ENCODE data around the gene SLIT3.

Gene SLIT3

GRCh38 chr5:168962306-168962705, 338.6 kb downstream of the SLIT3 start:
- Mint-ChIP-seq H3K36me3 (ENCODE audit: low read depth) (no peaks in the 10 kb centered on the region), H3K27ac (peak overlapping the region; percentile 66 to 85 (median 67))
- TF ChIP-seq CTCF (IDR thresholded peaks at IDR 0.05; ENCODE audit: unreplicated experiment in 3 of 3) = no peak

GRCh38 chr5:168961681-168962080, 339.3 kb downstream of the SLIT3 start:
- no peak for TF ChIP-seq CTCF (IDR thresholded peaks at IDR 0.05; ENCODE audit: unreplicated experiment in 3 of 3)
- peaks cover 32% of the 10 kb centered on the region for H3K4me1 Mint-ChIP-seq
- H3K27ac Mint-ChIP-seq = peak overlapping the region; percentile 66 to 85 (median 67)
- no peaks in the 10 kb centered on the region for H3K36me3 Mint-ChIP-seq (ENCODE audit: low read depth)
- no peaks in the 10 kb centered on the region for H3K27me3 Mint-ChIP-seq (ENCODE audit: low read depth)
- H3K9me3 Mint-ChIP-seq = no peaks in the 10 kb centered on the region
- H3K4me3 Mint-ChIP-seq = no peak overlapping the region

More at GRCh38 chr5:168962306-168962705, 338.6 kb downstream of the SLIT3 start:
- no peaks in the 10 kb centered on the region for H3K27me3 Mint-ChIP-seq (ENCODE audit: low read depth)
- peak overlapping the region in 1 of 3 experiments; percentile 9 for H3K4me3 Mint-ChIP-seq
- no peaks in the 10 kb centered on the region for H3K9me3 Mint-ChIP-seq
- peaks cover 32% of the 10 kb centered on the region for H3K4me1 Mint-ChIP-seq

- Mint-ChIP-seq H3K27ac (no peak overlapping the region), H3K4me1 (peaks cover 32% of the 10 kb centered on the region), H3K36me3 (ENCODE audit: low read depth) (no peaks in the 10 kb centered on the region), H3K27me3 (ENCODE audit: low read depth) (no peaks in the 10 kb centered on the region), H3K4me3 (no peak overlapping the region), H3K9me3 (no peaks in the 10 kb centered on the region)
- no peak for TF ChIP-seq CTCF (IDR thresholded peaks at IDR 0.05; ENCODE audit: unreplicated experiment in 3 of 3)
These were observed 340.4 kb downstream of the SLIT3 start for GRCh38 chr5:168960497-168960896.

- no peaks in the 10 kb centered on the region for H3K36me3 Mint-ChIP-seq (ENCODE audit: low read depth)
- no peak overlapping the region for H3K4me3 Mint-ChIP-seq
- H3K9me3 Mint-ChIP-seq = no peaks in the 10 kb centered on the region
- no peak overlapping the region for H3K27ac Mint-ChIP-seq
- peaks cover 6% of the 10 kb centered on the region for H3K4me1 Mint-ChIP-seq
- no peaks in the 10 kb centered on the region for H3K27me3 Mint-ChIP-seq (ENCODE audit: low read depth)
- no peak for TF ChIP-seq CTCF (IDR thresholded peaks at IDR 0.05; ENCODE audit: unreplicated experiment in 3 of 3)
These were observed 347.6 kb downstream of the SLIT3 start for GRCh38 chr5:168953351-168953750.

- Mint-ChIP-seq H3K4me3 (no peak overlapping the region), H3K4me1 (peaks cover 8% of the 10 kb centered on the region), H3K27me3 (ENCODE audit: low read depth) (no peaks in the 10 kb centered on the region), H3K36me3 (ENCODE audit: low read depth) (no peaks in the 10 kb centered on the region), H3K9me3 (no peaks in the 10 kb centered on the region), H3K27ac (peak overlapping the region in 1 of 3 experiments; percentile 33)
- no peak for TF ChIP-seq CTCF (IDR thresholded peaks at IDR 0.05; ENCODE audit: unreplicated experiment in 3 of 3)
These were observed 348.7 kb downstream of the SLIT3 start for GRCh38 chr5:168952196-168952595.

- Mint-ChIP-seq H3K27me3 (ENCODE audit: low read depth) (no peaks in the 10 kb centered on the region), H3K4me3 (no peak overlapping the region), H3K9me3 (no peaks in the 10 kb centered on the region), H3K36me3 (ENCODE audit: low read depth) (no peaks in the 10 kb centered on the region), H3K4me1 (peaks cover 12% of the 10 kb centered on the region), H3K27ac (peak overlapping the region; percentile 33 to 63 (median 49))
- no peak for TF ChIP-seq CTCF (IDR thresholded peaks at IDR 0.05; ENCODE audit: unreplicated experiment in 3 of 3)
These were observed 349.2 kb downstream of the SLIT3 start for GRCh38 chr5:168951769-168952168.

Data from nephron (organoid).